ENCODE data around the gene ARL2. TPM values are rescaled to one million over a fixed set of nuclear protein-coding genes. Genes with fewer than 3 reads are reported as not detected.
A peak's percentile ranks its signal among the peaks of the same experiment; 100 is the strongest.
"Not testable (repeated sequence)": the region's sequence is repeated elsewhere in the genome, so short reads cannot be mapped to it uniquely, and the experiment has no call there.

Gene ARL2
- total RNA-seq, 4 donors from 2014 or later, result 101 to 260 (median 110) TPM

GRCh38 chr11:64974124-64974523 is 39.8 kb upstream of the ARL2 start:
- TF ChIP-seq CTCF (IDR thresholded peaks at IDR 0.05), result no peak
- TF ChIP-seq POLR2A (IDR thresholded peaks at IDR 0.05), result no peak
- H3K4me3 ChIP-seq (ENCODE audit: low read depth, poor library complexity, severe bottlenecking), result no peak overlapping the region
- intact Hi-C loops (cut with DNase I; ENCODE audit: low total_unique reads), result no loop called here
- WGBS, 2 donors, result 69 to 88% methylated on average over 5 of the region's 5 CpGs
- DNase-seq (ENCODE audit: low spot score in 2 of 2), result no peak

GRCh38 chr11:64976651-64977050 is 37.3 kb upstream of the ARL2 start:
- intact Hi-C loops (cut with DNase I; ENCODE audit: low total_unique reads), result no loop called here
- TF ChIP-seq CTCF (IDR thresholded peaks at IDR 0.05), result no peak
- no peak for TF ChIP-seq POLR2A (IDR thresholded peaks at IDR 0.05)
- 56 to 62% methylated on average over 2 of the region's 2 CpGs for WGBS, 2 donors
- H3K4me3 ChIP-seq (ENCODE audit: low read depth, poor library complexity, severe bottlenecking), result no peak overlapping the region
- DNase-seq (ENCODE audit: low spot score in 2 of 2), result no peak

GRCh38 chr11:64983339-64983738 is 30.6 kb upstream of the ARL2 start:
- DNase-seq (ENCODE audit: low spot score in 2 of 2); H3K4me3 ChIP-seq (ENCODE audit: low read depth, poor library complexity, severe bottlenecking); intact Hi-C loops (cut with DNase I; ENCODE audit: low total_unique reads): not testable (repeated sequence)
- WGBS, 2 donors, result 91 to 96% methylated on average over 5 of the region's 5 CpGs

GRCh38 chr11:64987998-64988854 is 25.7 kb upstream of the ARL2 start:
- 83 to 88% methylated on average over 6 of the region's 6 CpGs for WGBS, 2 donors
- TF ChIP-seq CTCF (IDR thresholded peaks at IDR 0.05), result no peak
- no peak for TF ChIP-seq POLR2A (IDR thresholded peaks at IDR 0.05)

GRCh38 chr11:64989416-64989815 is 24.5 kb upstream of the ARL2 start:
- WGBS, 2 donors, result 77 to 80% methylated on average over 6 to 13 of the region's 13 CpGs
- no peak overlapping the region for H3K4me3 ChIP-seq (ENCODE audit: low read depth, poor library complexity, severe bottlenecking)
- TF ChIP-seq POLR2A (IDR thresholded peaks at IDR 0.05), result no peak
- TF ChIP-seq CTCF (IDR thresholded peaks at IDR 0.05), result no peak
- intact Hi-C loops (cut with DNase I; ENCODE audit: low total_unique reads), result no loop called here
- no peak for DNase-seq (ENCODE audit: low spot score in 2 of 2)

More at GRCh38 chr11:64987998-64988854, 25.7 kb upstream of the ARL2 start:
- H3K4me3 ChIP-seq (ENCODE audit: low read depth, poor library complexity, severe bottlenecking), result no peak overlapping the region
- DNase-seq (ENCODE audit: low spot score in 2 of 2), result no peak
- intact Hi-C loops (cut with DNase I; ENCODE audit: low total_unique reads), result no loop called here

- peak in 1 of 2 donors; percentile 87 for DNase-seq (ENCODE audit: low spot score in 2 of 2)
- H3K4me3 ChIP-seq (ENCODE audit: low read depth, poor library complexity, severe bottlenecking), result no peak overlapping the region
- TF ChIP-seq POLR2A (IDR thresholded peaks at IDR 0.05) (no peak), CTCF (IDR thresholded peaks at IDR 0.05) (no peak)
- intact Hi-C loops (cut with DNase I; ENCODE audit: low total_unique reads), result no loop called here
- 48% methylated on average over 15 of the region's 15 CpGs for WGBS, 2 donors
These were observed 23.6 kb upstream of the ARL2 start for GRCh38 chr11:64990222-64990923.
